Glutamatergic neuron (in vitro differentiated cells): Measurements from ENCODE around the gene WSCD1. TPM values are rescaled to one million over a fixed set of nuclear protein-coding genes. Genes with fewer than 3 reads are reported as not detected.

ENCODE experiments used
- DNase-seq: peaks from one replicate; pipeline ENCODE4 v3.0.0; 2022
- H3K27ac Mint-ChIP-seq: one replicate; pipeline ENCODE4 v1.8.0; 2020; ENCODE audit warnings: mild to moderate bottlenecking, mixed read lengths, inconsistent platforms; ENCODE audit not compliant: unreplicated experiment
- H3K27me3 Mint-ChIP-seq: one replicate; pipeline ENCODE4 v1.8.0; 2020; ENCODE audit warnings: mild to moderate bottlenecking, moderate library complexity, mixed read lengths, inconsistent platforms; ENCODE audit not compliant: unreplicated experiment
- H3K36me3 Mint-ChIP-seq: one replicate; pipeline ENCODE4 v1.8.0; 2020; ENCODE audit warnings: mild to moderate bottlenecking, mixed read lengths, inconsistent platforms; ENCODE audit not compliant: unreplicated experiment
- H3K4me1 Mint-ChIP-seq: one replicate; pipeline ENCODE4 v1.8.0; 2020; ENCODE audit warnings: mild to moderate bottlenecking, low read depth, mixed read lengths, inconsistent platforms; ENCODE audit not compliant: unreplicated experiment
- H3K4me3 Mint-ChIP-seq: one replicate; pipeline ENCODE4 v1.8.0; 2020; ENCODE audit warnings: mild to moderate bottlenecking, mixed read lengths, inconsistent platforms; ENCODE audit not compliant: unreplicated experiment
- H3K9me3 Mint-ChIP-seq: one replicate; pipeline ENCODE4 v1.8.0; 2020; ENCODE audit warnings: mild to moderate bottlenecking, moderate library complexity, mixed read lengths, inconsistent platforms; ENCODE audit not compliant: unreplicated experiment
- total RNA-seq: library from RNA; stranded (reverse); fragmentation: NEBNext Ultra II Directional; extraction: Animal tissue kit (Norgen Biotek cat#: 25700); gene quantifications from one replicate; pipeline ENCODE4 v1.2.1, GENCODE V29; 2021; ENCODE audit not compliant: unreplicated experiment
- TF ChIP-seq, protein P1 (sequence below): fragments of 200-600 bp; sonication (generic); IDR thresholded peaks from one replicate; pipeline ENCODE4 v1.5.0; 2021; ENCODE audit not compliant: partially characterized antibody, unreplicated experiment

Gene WSCD1
- total RNA-seq, 1 donor from 2014 or later: 35.6 TPM

- H3K27ac Mint-ChIP-seq: no peak overlapping the region
- DNase-seq: no peak
- peaks cover 2% of the 10 kb centered on the region for H3K9me3 Mint-ChIP-seq
- peaks cover 2% of the 10 kb centered on the region for H3K4me1 Mint-ChIP-seq
- H3K36me3 Mint-ChIP-seq: no peaks in the 10 kb centered on the region
- TF ChIP-seq, protein P1, sequence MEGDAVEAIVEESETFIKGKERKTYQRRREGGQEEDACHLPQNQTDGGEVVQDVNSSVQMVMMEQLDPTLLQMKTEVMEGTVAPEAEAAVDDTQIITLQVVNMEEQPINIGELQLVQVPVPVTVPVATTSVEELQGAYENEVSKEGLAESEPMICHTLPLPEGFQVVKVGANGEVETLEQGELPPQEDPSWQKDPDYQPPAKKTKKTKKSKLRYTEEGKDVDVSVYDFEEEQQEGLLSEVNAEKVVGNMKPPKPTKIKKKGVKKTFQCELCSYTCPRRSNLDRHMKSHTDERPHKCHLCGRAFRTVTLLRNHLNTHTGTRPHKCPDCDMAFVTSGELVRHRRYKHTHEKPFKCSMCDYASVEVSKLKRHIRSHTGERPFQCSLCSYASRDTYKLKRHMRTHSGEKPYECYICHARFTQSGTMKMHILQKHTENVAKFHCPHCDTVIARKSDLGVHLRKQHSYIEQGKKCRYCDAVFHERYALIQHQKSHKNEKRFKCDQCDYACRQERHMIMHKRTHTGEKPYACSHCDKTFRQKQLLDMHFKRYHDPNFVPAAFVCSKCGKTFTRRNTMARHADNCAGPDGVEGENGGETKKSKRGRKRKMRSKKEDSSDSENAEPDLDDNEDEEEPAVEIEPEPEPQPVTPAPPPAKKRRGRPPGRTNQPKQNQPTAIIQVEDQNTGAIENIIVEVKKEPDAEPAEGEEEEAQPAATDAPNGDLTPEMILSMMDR: no peak
- H3K4me3 Mint-ChIP-seq: no peak overlapping the region
- H3K27me3 Mint-ChIP-seq: peaks cover 2% of the 10 kb centered on the region
These were observed 22.2 kb upstream of the WSCD1 start for GRCh38 chr17:6047966-6048365.

DNA sequence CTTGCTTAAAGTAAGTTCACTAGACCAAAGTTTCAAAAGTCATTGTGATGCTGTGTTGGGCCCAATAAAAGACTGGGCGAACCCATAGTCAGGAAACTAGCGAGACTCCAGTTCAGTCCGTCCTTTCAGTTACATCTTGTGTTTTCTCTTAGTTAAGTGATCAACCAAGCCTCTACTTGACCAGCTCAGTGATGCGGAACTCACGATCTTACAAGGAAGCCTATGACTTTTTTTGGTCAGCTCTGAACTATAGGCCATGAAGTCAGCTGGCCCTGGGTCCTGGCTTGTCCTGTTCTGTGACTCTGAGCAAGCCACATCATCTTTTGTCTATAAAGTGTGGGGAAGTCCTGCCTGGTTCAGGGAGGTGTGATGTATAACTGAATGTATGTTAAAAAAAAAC, 21.7 kb upstream of the WSCD1 start:
- TF ChIP-seq, protein P1: no peak
- no peak for DNase-seq
- Mint-ChIP-seq H3K4me1 (no peaks in the 10 kb centered on the region), H3K27ac (no peak overlapping the region), H3K4me3 (no peak overlapping the region), H3K27me3 (peaks cover 2% of the 10 kb centered on the region), H3K9me3 (peaks cover 2% of the 10 kb centered on the region), H3K36me3 (no peaks in the 10 kb centered on the region)

- Mint-ChIP-seq H3K27ac (no peak overlapping the region), H3K4me3 (no peak overlapping the region), H3K27me3 (peaks cover 2% of the 10 kb centered on the region), H3K4me1 (peaks cover 2% of the 10 kb centered on the region), H3K9me3 (no peaks in the 10 kb centered on the region), H3K36me3 (no peaks in the 10 kb centered on the region)
- TF ChIP-seq, protein P1: no peak
- no peak for DNase-seq
These were observed 17.3 kb upstream of the WSCD1 start for GRCh38 chr17:6052926-6053325.

GRCh38 chr17:6054372-6054771, 15.8 kb upstream of the WSCD1 start:
- no peak for DNase-seq
- Mint-ChIP-seq H3K27ac (no peak overlapping the region), H3K4me1 (peaks cover 2% of the 10 kb centered on the region), H3K4me3 (no peak overlapping the region), H3K36me3 (no peaks in the 10 kb centered on the region), H3K9me3 (no peaks in the 10 kb centered on the region), H3K27me3 (peaks cover 2% of the 10 kb centered on the region)
- TF ChIP-seq, protein P1: no peak

- no peak overlapping the region for H3K27ac Mint-ChIP-seq
- H3K27me3 Mint-ChIP-seq: peaks cover 2% of the 10 kb centered on the region
- H3K4me3 Mint-ChIP-seq: no peak overlapping the region
- TF ChIP-seq, protein P1: no peak
- H3K4me1 Mint-ChIP-seq: peaks cover 2% of the 10 kb centered on the region
- peaks cover 1% of the 10 kb centered on the region for H3K9me3 Mint-ChIP-seq
- no peak for DNase-seq
- no peaks in the 10 kb centered on the region for H3K36me3 Mint-ChIP-seq
These were observed 14.1 kb upstream of the WSCD1 start for GRCh38 chr17:6056104-6056503.
